Dedifferentiated amniotic fluid mesenchymal stem cell (primary cell): Measurements from ENCODE around the gene RUNX3.
"Not testable (repeated sequence)": the region's sequence is repeated elsewhere in the genome, so short reads cannot be mapped to it uniquely, and the experiment has no call there.

ENCODE experiments used
- DNase-seq: peaks from one replicate; pipeline ENCODE4 v3.0.0-alpha.2; 2016; ENCODE audit errors: extremely low spot score

RUNX3 gene

DNA sequence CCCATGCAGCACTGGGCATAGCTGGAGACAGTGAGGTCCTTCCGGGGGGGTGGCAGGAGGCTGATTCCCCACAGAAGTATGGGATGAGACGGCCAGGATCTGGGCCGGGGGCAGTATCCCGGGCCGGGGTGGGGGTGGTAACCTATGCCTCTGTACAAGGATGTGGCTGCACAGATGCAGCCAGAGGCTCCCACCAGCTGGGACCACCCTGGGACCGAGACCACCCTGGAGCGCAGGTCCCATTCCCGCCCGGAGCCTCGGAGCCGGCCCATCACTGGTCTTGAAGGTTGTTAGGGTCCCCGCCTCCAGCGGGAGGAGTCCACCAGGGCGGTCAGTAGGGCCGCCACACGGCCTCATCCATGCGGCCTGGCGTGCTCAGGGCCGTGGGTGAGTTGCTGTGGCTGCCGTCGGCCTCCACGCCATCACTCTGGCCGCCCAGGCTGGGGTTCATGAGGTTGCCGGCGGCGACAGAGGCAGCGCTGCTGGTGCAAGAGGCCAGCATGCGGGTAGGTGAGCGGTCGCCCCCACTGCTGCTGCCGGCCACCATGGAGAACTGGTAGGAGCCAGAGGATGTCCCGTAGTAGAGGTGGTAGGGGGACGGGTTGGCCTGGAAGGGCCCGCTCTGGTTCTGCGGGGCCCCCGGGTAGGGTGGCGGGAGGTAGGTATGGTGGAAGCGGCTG is 28.1 kb downstream of the RUNX3 start:
- DNase-seq, result no peak

GRCh38 chr1:24900985-24901781 is 28.9 kb downstream of the RUNX3 start:
- no peak for DNase-seq

DNA sequence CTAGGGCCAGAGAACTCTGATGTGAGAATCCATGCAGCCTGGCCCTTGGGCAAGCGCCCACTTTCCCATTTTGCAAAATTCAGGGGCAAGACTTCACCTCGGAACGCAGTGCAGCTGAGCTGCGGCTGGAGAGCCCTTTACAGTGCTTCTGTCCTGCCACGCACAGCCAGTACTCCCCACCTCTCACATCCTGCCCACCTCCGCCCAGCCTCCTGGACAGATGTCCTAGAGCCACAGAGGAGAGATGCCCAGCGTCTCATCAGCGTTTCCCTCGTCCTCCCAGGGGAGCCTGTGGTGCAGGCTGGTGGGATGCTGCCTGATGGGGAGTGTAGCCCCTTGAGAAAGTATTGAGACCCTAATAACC is 29.6 kb downstream of the RUNX3 start:
- DNase-seq, result no peak

GRCh38 chr1:24899581-24900485 is 30.2 kb downstream of the RUNX3 start:
- no peak for DNase-seq

- no peak for DNase-seq
These were observed 31.1 kb downstream of the RUNX3 start for GRCh38 chr1:24898909-24899439.

DNA sequence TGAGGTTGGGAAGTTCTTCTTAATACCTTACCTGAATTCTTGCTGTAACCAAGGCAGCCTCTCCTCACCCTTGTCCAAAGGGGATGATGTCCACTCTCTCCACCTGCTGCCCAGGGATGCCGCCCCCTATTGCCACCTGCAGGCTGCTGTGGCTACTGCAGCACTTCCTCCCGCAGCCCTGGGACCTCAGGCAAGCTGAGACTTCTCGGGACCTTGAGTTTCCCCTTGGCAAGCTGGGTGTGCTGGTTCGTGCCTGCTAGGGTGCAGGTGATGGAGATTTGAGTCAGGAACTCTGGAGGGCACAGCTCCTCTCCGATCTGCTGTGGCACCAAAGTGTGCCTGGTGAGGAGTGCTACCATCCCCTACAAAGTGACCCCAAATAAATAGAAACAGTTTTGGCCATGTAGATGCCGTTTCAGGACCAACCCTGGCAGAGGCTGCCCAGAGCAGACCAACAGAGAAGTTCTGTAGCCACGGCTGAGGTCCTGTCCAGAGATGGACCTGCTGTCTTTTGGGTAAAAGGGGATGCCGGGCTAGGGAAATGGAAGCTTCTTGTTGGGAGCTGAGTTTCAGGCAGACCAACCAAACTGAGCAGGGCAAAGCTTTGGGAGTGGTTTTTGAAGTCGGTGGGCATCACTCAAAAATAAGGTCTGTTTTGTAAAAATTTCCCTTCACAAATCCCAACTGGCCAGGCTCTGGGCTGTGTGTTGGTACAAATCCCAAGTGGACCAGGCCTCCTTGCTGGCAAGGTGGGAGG is 31.7 kb downstream of the RUNX3 start:
- no peak for DNase-seq

- no peak for DNase-seq
These were observed 32.6 kb downstream of the RUNX3 start for GRCh38 chr1:24897263-24898151.

GRCh38 chr1:24896596-24897262 is 33.3 kb downstream of the RUNX3 start:
- no peak for DNase-seq

- DNase-seq, result no peak
These were observed 33.9 kb downstream of the RUNX3 start for GRCh38 chr1:24896176-24896575.

- DNase-seq, result no peak
These were observed 34.6 kb downstream of the RUNX3 start for GRCh38 chr1:24895511-24895910.

- DNase-seq, result no peak
These were observed 36.1 kb downstream of the RUNX3 start for GRCh38 chr1:24894002-24894401.

DNA sequence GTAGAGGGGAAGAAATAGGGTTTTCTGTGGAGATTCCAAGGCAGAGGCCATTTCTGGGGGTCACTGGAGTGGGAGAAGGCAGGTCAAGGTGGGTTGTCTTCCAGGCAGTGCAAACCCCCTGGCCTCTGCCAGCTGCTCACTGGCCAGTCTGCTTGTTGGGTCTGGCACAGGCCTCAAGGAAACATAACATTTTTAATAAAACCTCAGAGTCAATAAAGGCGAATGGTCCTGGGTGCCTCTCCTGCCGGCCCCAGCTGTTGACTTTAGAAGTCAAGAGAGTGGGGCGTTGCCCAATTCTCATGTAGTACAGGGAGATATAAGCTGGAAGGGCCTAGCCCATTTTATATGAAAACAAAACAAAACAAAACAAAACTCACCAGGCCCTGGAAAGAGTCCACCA is 36.6 kb downstream of the RUNX3 start:
- no peak for DNase-seq

GRCh38 chr1:24892188-24893153 is 37.6 kb downstream of the RUNX3 start:
- DNase-seq, result no peak

DNA sequence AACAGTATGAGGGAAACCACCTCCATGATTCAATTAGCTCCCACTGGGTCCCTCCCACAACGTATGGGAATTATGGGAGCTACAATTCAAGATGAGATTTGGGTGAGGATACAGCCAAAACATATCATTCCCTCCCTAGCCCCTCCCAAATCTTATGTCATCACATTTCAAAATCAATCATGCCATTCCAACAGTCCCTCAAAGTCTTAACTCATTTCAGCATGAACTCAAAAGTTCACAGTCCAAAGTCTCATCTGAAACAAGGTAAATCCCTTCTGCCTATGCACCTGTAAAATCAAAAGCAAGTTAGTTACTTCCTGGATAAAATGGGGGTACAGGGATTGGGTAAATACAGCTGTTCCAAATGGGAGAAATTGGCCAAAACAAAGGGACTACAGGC is 38.7 kb downstream of the RUNX3 start:
- DNase-seq, result not testable (repeated sequence)

- no peak for DNase-seq
These were observed 39.2 kb downstream of the RUNX3 start for GRCh38 chr1:24890887-24891286.

DNA sequence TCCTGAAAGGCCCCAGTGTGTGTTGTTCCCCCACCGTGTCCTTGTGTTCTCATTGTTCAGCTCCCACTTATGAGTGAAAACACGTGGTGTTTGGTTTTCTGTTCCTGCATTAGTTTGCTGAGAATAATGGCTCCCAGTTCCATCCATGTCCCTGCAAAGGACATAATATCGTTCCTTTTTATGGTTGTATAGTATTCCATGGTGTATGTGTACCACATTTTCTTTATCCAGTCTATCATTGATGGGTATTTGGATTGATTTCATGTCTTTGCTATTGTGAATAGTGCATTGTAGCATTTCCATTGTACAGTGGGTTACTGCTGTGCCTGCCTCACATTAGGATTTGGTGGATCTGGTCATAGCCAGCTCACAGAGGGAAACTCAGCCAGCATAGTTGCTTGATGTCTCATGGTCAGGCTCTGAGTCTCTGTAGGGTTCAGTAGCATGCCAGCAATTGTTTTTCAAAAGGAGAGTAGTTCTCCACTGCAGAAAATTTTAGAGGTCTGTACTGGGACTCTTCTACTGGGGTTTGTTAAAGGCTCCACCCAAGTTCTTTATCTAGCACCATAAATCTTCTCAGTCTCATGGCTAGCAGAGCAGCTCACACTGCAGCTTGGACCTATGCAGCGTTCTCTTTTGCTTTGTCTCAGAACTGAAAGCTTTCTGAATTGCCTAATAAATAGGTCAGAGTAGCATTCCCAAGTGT is 41.0 kb downstream of the RUNX3 start:
- DNase-seq, result peak; percentile 31

- no peak for DNase-seq
These were observed 41.8 kb downstream of the RUNX3 start for GRCh38 chr1:24888061-24888970.
